ENCODE results near the gene AIFM2. TPM values are rescaled to one million over a fixed set of nuclear protein-coding genes. Genes with fewer than 3 reads are reported as not detected.

Gene AIFM2
- polyA plus RNA-seq, 3 donors, result 0.28 to 2.1 (median 0.41) TPM

GRCh38 chr10:70078937-70079336 lies 53.7 kb downstream of the AIFM2 start:
- no peak overlapping the region for H3K27ac ChIP-seq (ENCODE audit: low read depth in 1 of 2, low read length in 2 of 2)
- TF ChIP-seq, protein P1, sequence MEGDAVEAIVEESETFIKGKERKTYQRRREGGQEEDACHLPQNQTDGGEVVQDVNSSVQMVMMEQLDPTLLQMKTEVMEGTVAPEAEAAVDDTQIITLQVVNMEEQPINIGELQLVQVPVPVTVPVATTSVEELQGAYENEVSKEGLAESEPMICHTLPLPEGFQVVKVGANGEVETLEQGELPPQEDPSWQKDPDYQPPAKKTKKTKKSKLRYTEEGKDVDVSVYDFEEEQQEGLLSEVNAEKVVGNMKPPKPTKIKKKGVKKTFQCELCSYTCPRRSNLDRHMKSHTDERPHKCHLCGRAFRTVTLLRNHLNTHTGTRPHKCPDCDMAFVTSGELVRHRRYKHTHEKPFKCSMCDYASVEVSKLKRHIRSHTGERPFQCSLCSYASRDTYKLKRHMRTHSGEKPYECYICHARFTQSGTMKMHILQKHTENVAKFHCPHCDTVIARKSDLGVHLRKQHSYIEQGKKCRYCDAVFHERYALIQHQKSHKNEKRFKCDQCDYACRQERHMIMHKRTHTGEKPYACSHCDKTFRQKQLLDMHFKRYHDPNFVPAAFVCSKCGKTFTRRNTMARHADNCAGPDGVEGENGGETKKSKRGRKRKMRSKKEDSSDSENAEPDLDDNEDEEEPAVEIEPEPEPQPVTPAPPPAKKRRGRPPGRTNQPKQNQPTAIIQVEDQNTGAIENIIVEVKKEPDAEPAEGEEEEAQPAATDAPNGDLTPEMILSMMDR (IDR thresholded peaks at IDR 0.05), result no peak
- H3K4me2 ChIP-seq (replicated peaks; ENCODE audit: extremely low read depth, low read length, poor library complexity, severe bottlenecking), result no peak overlapping the region
- peak overlapping the region in 1 of 2 donors; percentile 28 for H3K4me3 Mint-ChIP-seq
- H2AFZ ChIP-seq (ENCODE audit: insufficient read depth, low read depth, low read length, poor library complexity, severe bottlenecking), result no peak overlapping the region
- no peaks in the 10 kb centered on the region for H3K9me3 Mint-ChIP-seq
- no peak overlapping the region for H3K27ac Mint-ChIP-seq
- intact Hi-C loops (cut with micrococcal nuclease), result no loop called here
- peaks cover 0 to 3% (median 2%) of the 10 kb centered on the region in 3 donors for H3K27me3 Mint-ChIP-seq (ENCODE audit: low read depth in 3 of 3)
- no peaks in the 10 kb centered on the region for H3K79me2 ChIP-seq (ENCODE audit: insufficient read depth, low read length)
- no peaks in the 10 kb centered on the region for H3K4me1 Mint-ChIP-seq
- no peaks in the 10 kb centered on the region for H3K9me3 ChIP-seq (replicated peaks in 1 of 2; ENCODE audit: control insufficient read depth in 1 of 2, insufficient read depth in 1 of 2, low read length in 2 of 2)
- no peaks in the 10 kb centered on the region for H3K36me3 ChIP-seq (replicated peaks in 1 of 2; ENCODE audit: control insufficient read depth in 1 of 2, insufficient read depth in 2 of 2, low read length in 2 of 2)
- no peak for DNase-seq
- H3K4me1 ChIP-seq (ENCODE audit: control insufficient read depth in 1 of 2, insufficient read depth in 2 of 2, low read length in 2 of 2), result no peaks in the 10 kb centered on the region
- no peaks in the 10 kb centered on the region for H4K20me1 ChIP-seq (ENCODE audit: insufficient read depth, low read length)
- no peak overlapping the region for H3K4me3 ChIP-seq (replicated peaks in 1 of 3; ENCODE audit: low read depth in 2 of 3, low read length in 3 of 3)
- peaks cover 2 to 6% of the 10 kb centered on the region in 2 donors for H3K36me3 Mint-ChIP-seq
- H3K9ac ChIP-seq (ENCODE audit: insufficient read depth, low read length, poor library complexity, severe bottlenecking), result no peak overlapping the region
- WGBS (ENCODE audit: insufficient coverage), result 98% methylated on average over 7 of the region's 7 CpGs
- H3K27me3 ChIP-seq (ENCODE audit: control insufficient read depth in 2 of 2, insufficient read depth in 2 of 2, low read length in 2 of 2), result no peaks in the 10 kb centered on the region

GRCh38 chr10:70078329-70078728 lies 54.3 kb downstream of the AIFM2 start:
- Histone ChIP-seq H3K4me1 (ENCODE audit: control insufficient read depth in 1 of 2, insufficient read depth in 2 of 2, low read length in 2 of 2) (no peaks in the 10 kb centered on the region), H3K27me3 (ENCODE audit: control insufficient read depth in 2 of 2, insufficient read depth in 2 of 2, low read length in 2 of 2) (no peaks in the 10 kb centered on the region), H3K27ac (ENCODE audit: low read depth in 1 of 2, low read length in 2 of 2) (no peak overlapping the region), H3K36me3 (replicated peaks in 1 of 2; ENCODE audit: control insufficient read depth in 1 of 2, insufficient read depth in 2 of 2, low read length in 2 of 2) (no peaks in the 10 kb centered on the region), H2AFZ (ENCODE audit: insufficient read depth, low read depth, low read length, poor library complexity, severe bottlenecking) (no peak overlapping the region), H3K9ac (ENCODE audit: insufficient read depth, low read length, poor library complexity, severe bottlenecking) (no peak overlapping the region), H3K9me3 (replicated peaks in 1 of 2; ENCODE audit: control insufficient read depth in 1 of 2, insufficient read depth in 1 of 2, low read length in 2 of 2) (no peaks in the 10 kb centered on the region), H3K4me3 (replicated peaks in 1 of 3; ENCODE audit: low read depth in 2 of 3, low read length in 3 of 3) (no peak overlapping the region), H3K79me2 (ENCODE audit: insufficient read depth, low read length) (no peaks in the 10 kb centered on the region), H3K4me2 (replicated peaks; ENCODE audit: extremely low read depth, low read length, poor library complexity, severe bottlenecking) (no peak overlapping the region), H4K20me1 (ENCODE audit: insufficient read depth, low read length) (no peaks in the 10 kb centered on the region)
- WGBS (ENCODE audit: insufficient coverage), result 100% methylated on average over 4 of the region's 5 CpGs
- H3K9me3 Mint-ChIP-seq, result no peaks in the 10 kb centered on the region
- no peaks in the 10 kb centered on the region for H3K4me1 Mint-ChIP-seq
- H3K4me3 Mint-ChIP-seq, result no peak overlapping the region
- TF ChIP-seq, protein P1 (IDR thresholded peaks at IDR 0.05), result no peak
- peaks cover 2 to 6% of the 10 kb centered on the region in 2 donors for H3K36me3 Mint-ChIP-seq
- no peak for DNase-seq
- no peak overlapping the region for H3K27ac Mint-ChIP-seq
- peaks cover 0 to 3% (median 2%) of the 10 kb centered on the region in 3 donors for H3K27me3 Mint-ChIP-seq (ENCODE audit: low read depth in 3 of 3)
- intact Hi-C loops (cut with micrococcal nuclease), result no loop called here
